H9 (cell line): ENCODE measurements around the gene MACROD1. TPM values are rescaled to one million over a fixed set of nuclear protein-coding genes. Genes with fewer than 3 reads are reported as not detected.
"Not testable (repeated sequence)": the region's sequence is repeated elsewhere in the genome, so short reads cannot be mapped to it uniquely, and the experiment has no call there.

Experiments used
- DNase-seq: peaks from one replicate; pipeline ENCODE4 v3.0.0-alpha.2; 2017
- H2AFZ ChIP-seq: one replicate; pipeline ENCODE4 v1.6.1; 2013; ENCODE audit warnings: mild to moderate bottlenecking, low read length, control low read depth, moderate library complexity
- H2AK5ac ChIP-seq: 2 replicates; pipeline ENCODE4 v1.6.1; 2013; ENCODE audit warnings: low read length, control low read depth, mixed read lengths; ENCODE audit not compliant: insufficient read length
- H2BK120ac ChIP-seq: one replicate; pipeline ENCODE4 v1.6.1; 2013; ENCODE audit warnings: low read depth, mild to moderate bottlenecking, low read length, control low read depth, inconsistent platforms; ENCODE audit not compliant: poor library complexity, severe bottlenecking
- H2BK12ac ChIP-seq: 2 replicates; pipeline ENCODE4 v1.6.1; 2013; ENCODE audit warnings: low read length, control low read depth, mixed read lengths, low read depth; ENCODE audit not compliant: insufficient read length
- H2BK15ac ChIP-seq: 2 replicates; pipeline ENCODE4 v1.6.1; 2013; ENCODE audit warnings: low read depth, low read length, control low read depth
- H2BK20ac ChIP-seq: one replicate; pipeline ENCODE4 v1.6.1; 2013; ENCODE audit warnings: low read depth, mild to moderate bottlenecking, low read length, control low read depth, inconsistent platforms; ENCODE audit not compliant: poor library complexity, severe bottlenecking
- H2BK5ac ChIP-seq: 2 replicates; pipeline ENCODE4 v1.6.1; 2013; ENCODE audit warnings: low read length, control low read depth, mixed read lengths; ENCODE audit not compliant: insufficient read length
- H3K14ac ChIP-seq: 2 replicates; pipeline ENCODE4 v1.6.1; 2013; ENCODE audit warnings: low read length, control low read depth; ENCODE audit not compliant: insufficient read depth
- H3K18ac ChIP-seq: 2 replicates; pipeline ENCODE4 v1.6.1; 2013; ENCODE audit warnings: low read depth, mild to moderate bottlenecking, mixed read lengths, low read length, control low read depth; ENCODE audit not compliant: insufficient read length
- H3K23ac ChIP-seq: 2 replicates; pipeline ENCODE4 v1.6.1; 2013; ENCODE audit warnings: low read length, control low read depth, mixed read lengths, low read depth; ENCODE audit not compliant: insufficient read length
- H3K23me2 ChIP-seq: 2 replicates; pipeline ENCODE4 v1.6.1; 2013; ENCODE audit warnings: low read depth, mild to moderate bottlenecking, mixed read lengths, low read length, control low read depth; ENCODE audit not compliant: insufficient read length, poor library complexity, severe bottlenecking
- H3K27ac ChIP-seq: 2 replicates; pipeline ENCODE4 v1.5.1; 2013; ENCODE audit warnings: low read length, control low read depth, mixed read lengths, low read depth; ENCODE audit not compliant: insufficient read length
- H3K27me3 ChIP-seq: 2 replicates; pipeline ENCODE4 v1.6.1; 2013; ENCODE audit warnings: low read length, control low read depth, inconsistent platforms; ENCODE audit not compliant: insufficient read depth
- H3K4ac ChIP-seq: 2 replicates; pipeline ENCODE4 v1.6.1; 2013; ENCODE audit warnings: low read depth, mild to moderate bottlenecking, control low read depth, inconsistent platforms, low read length, moderate library complexity
- H3K4me1 ChIP-seq: 2 replicates; pipeline ENCODE4 v1.6.1; 2013; ENCODE audit warnings: low read length, control low read depth, inconsistent platforms; ENCODE audit not compliant: insufficient read depth
- H3K4me2 ChIP-seq: 2 replicates; pipeline ENCODE4 v1.6.1; 2013; ENCODE audit warnings: low read length, control low read depth, mixed read lengths; ENCODE audit not compliant: insufficient read length, insufficient read depth
- H3K56ac ChIP-seq: 2 replicates; pipeline ENCODE4 v1.6.1; 2013; ENCODE audit warnings: low read depth, mild to moderate bottlenecking, mixed read lengths, low read length, control low read depth; ENCODE audit not compliant: insufficient read length
- H3K79me1 ChIP-seq: 2 replicates; pipeline ENCODE4 v1.6.1; 2013; ENCODE audit warnings: low read depth, mild to moderate bottlenecking, moderate library complexity, low read length, control low read depth, inconsistent platforms; ENCODE audit not compliant: insufficient read depth, poor library complexity, severe bottlenecking
- H3K79me2 ChIP-seq: 2 replicates; pipeline ENCODE4 v1.6.1; 2013; ENCODE audit warnings: low read length, control low read depth, inconsistent platforms; ENCODE audit not compliant: insufficient read depth
- H3K9ac ChIP-seq: 2 replicates; pipeline ENCODE4 v1.6.1; 2013; ENCODE audit warnings: low read length, control low read depth, mixed read lengths; ENCODE audit not compliant: insufficient read length; ENCODE audit errors: extremely low read depth
- H3K9me3 ChIP-seq: one replicate; pipeline ENCODE4 v1.6.1; 2013; ENCODE audit warnings: low read depth, low read length, inconsistent platforms; ENCODE audit not compliant: control insufficient read depth
- H3T11ph ChIP-seq: one replicate; pipeline ENCODE4 v1.6.1; 2013; ENCODE audit warnings: mild to moderate bottlenecking, low read length, control low read depth, inconsistent platforms
- H4K20me1 ChIP-seq: one replicate; pipeline ENCODE4 v1.6.1; 2013; ENCODE audit not compliant: control insufficient read depth, insufficient read length, insufficient read depth
- H4K5ac ChIP-seq: 2 replicates; pipeline ENCODE4 v1.6.1; 2013; ENCODE audit warnings: low read depth, mild to moderate bottlenecking, mixed read lengths, low read length, control low read depth; ENCODE audit not compliant: insufficient read length
- H4K8ac ChIP-seq: replicated peaks from 2 replicates; pipeline ENCODE4 v1.6.1; 2013; ENCODE audit warnings: low read length, control low read depth, mixed read lengths, low read depth; ENCODE audit not compliant: insufficient read length
- H4K91ac ChIP-seq: 2 replicates; pipeline ENCODE4 v1.6.1; 2013; ENCODE audit warnings: low read depth, mild to moderate bottlenecking, moderate library complexity, mixed read lengths, low read length, control low read depth; ENCODE audit not compliant: insufficient read length
- H3K27ac Mint-ChIP-seq, 3 experiments: 2 replicates in 2 of 3; 3 replicates in 1 of 3; pipeline ENCODE4 v1.8.0; 2020 to 2021; ENCODE audit warnings: mixed read lengths in 3 of 3, mild to moderate bottlenecking in 1 of 3, moderate library complexity in 1 of 3
- H3K27me3 Mint-ChIP-seq: 2 replicates; pipeline ENCODE4 v1.8.0; 2021; ENCODE audit warnings: low read depth, mild to moderate bottlenecking, moderate library complexity, mixed read lengths
- H3K36me3 Mint-ChIP-seq, 3 experiments: 2 replicates in 2 of 3; 3 replicates in 1 of 3; pipeline ENCODE4 v1.8.0; 2020 to 2021; ENCODE audit warnings: low read depth in 3 of 3, mixed read lengths in 3 of 3; ENCODE audit not compliant: insufficient read depth in 1 of 3
- H3K4me1 Mint-ChIP-seq, 2 experiments: 2 replicates each; pipeline ENCODE4 v1.8.0; 2020; ENCODE audit warnings: mixed read lengths in 2 of 2
- H3K4me3 Mint-ChIP-seq, 2 experiments: 2 replicates in 1 of 2; 3 replicates in 1 of 2; pipeline ENCODE4 v1.8.0; 2020 to 2021; ENCODE audit warnings: mild to moderate bottlenecking in 2 of 2, mixed read lengths in 2 of 2, moderate library complexity in 1 of 2
- H3K9me3 Mint-ChIP-seq, 2 experiments: 2 replicates in 1 of 2; 3 replicates in 1 of 2; pipeline ENCODE4 v1.8.0; 2020; ENCODE audit warnings: mild to moderate bottlenecking in 2 of 2, mixed read lengths in 2 of 2, moderate library complexity in 1 of 2
- WGBS: extraction: QIAGEN DNeasy Blood & Tissue Kit; methylation state at CpG from one replicate; pipeline ENCODE4 v1.1.7; 2013; ENCODE audit warnings: missing lambda C conversion rate, low lambda C conversion rate, mixed read lengths; ENCODE audit not compliant: insufficient read length; ENCODE audit errors: extremely low coverage; 5-methylcytosine and 5-hydroxymethylcytosine counted together
- total RNA-seq: library from RNA; stranded (reverse); gene quantifications from 2 replicates; pipeline ENCODE4 v1.2.1, GENCODE V29; 2021
- TF ChIP-seq, protein P1 (sequence below): fragments of 200-600 bp; sonication (generic); conservative IDR thresholded peaks from 3 replicates; pipeline ENCODE4 v1.8.0; 2021; ENCODE audit warnings: antibody characterized with exemption, mild to moderate bottlenecking

MACROD1 gene
- total RNA-seq, 1 experiment from 2014 or later: 21.2 TPM

DNA sequence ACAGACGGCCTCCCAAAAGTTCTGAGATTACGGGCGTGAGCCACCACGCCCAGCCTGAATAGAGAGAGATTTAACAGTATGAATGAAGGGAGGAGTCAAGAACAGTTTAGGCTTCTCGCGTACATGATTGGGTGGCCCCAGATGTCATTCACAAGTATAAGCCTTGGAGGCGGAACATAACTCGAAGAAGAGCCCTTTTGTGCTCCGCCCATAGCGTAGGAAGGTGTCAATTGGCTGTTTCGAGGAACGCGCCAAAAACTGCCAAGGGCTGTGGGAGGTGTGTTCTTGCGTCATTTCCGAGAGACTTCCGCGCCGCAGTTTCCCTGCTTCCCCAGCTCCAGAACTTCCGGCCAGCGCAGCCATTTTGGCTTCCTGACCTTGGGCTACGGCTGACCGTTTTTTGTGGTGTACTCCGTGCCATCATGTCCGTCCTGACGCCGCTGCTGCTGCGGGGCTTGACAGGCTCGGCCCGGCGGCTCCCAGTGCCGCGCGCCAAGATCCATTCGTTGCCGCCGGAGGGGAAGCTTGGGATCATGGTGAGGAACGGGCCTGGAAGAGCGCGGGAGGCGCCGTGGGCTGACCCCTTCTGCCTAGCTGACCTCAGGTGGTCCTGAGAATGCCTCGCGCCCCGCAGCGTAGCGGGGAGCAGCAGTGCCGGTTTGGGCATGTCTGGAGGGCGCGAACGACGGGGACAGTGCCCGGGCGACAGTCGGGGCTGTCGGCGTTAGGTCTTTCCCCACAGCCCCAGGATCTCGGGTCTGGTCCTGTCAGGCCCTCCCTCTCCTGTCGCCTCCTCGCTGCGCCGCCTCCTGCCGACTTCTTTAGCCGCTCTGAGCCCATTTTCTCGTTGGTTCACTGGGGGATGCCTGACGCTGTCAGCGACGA, 191.4 kb downstream of the MACROD1 start, which contains the start of gene COX8A:
TSS of gene COX8A (plus strand) at position 362 of the 885 bp plus-strand sequence. CDS start at position 423, 61 bp downstream.
- Histone ChIP-seq H3K4me1 (peaks cover 11% of the 10 kb centered on the region; the same call in 1 of the 2 replicates), H2AK5ac (no peak within 1 kb of the TSS), H2BK120ac (no peak within 1 kb of the TSS), H3T11ph (no peak within 1 kb of the TSS), H4K20me1 (no peaks in the 10 kb centered on the region), H3K23ac (no peak within 1 kb of the TSS), H4K8ac (no peak within 1 kb of the TSS), H2BK15ac (no peak within 1 kb of the TSS), H4K5ac (no peak within 1 kb of the TSS), H3K9me3 (no peaks in the 10 kb centered on the region), H2BK20ac (no peak within 1 kb of the TSS), H2AFZ (no peak within 1 kb of the TSS), H3K4ac (no peak within 1 kb of the TSS), H3K79me2 (peaks cover 6% of the 10 kb centered on the region; the same call in 1 of the 2 replicates), H3K18ac (peak within 1 kb of the TSS; percentile 90), H3K79me1 (no peaks in the 10 kb centered on the region), H3K9ac (peak within 1 kb of the TSS; percentile 88), H2BK5ac (no peak within 1 kb of the TSS), H4K91ac (no peak within 1 kb of the TSS), H3K14ac (peak within 1 kb of the TSS; percentile 96), H3K27me3 (no peaks in the 10 kb centered on the region), H2BK12ac (no peak within 1 kb of the TSS), H3K23me2 (no peaks in the 10 kb centered on the region), H3K56ac (no peak within 1 kb of the TSS), H3K4me2 (peak within 1 kb of the TSS; percentile 56), H3K27ac (no peak within 1 kb of the TSS)
- no CpG with 5 or more reads among the region's 67 CpGs for WGBS
- DNase-seq: peak; percentile 99
- TF ChIP-seq, protein P1, sequence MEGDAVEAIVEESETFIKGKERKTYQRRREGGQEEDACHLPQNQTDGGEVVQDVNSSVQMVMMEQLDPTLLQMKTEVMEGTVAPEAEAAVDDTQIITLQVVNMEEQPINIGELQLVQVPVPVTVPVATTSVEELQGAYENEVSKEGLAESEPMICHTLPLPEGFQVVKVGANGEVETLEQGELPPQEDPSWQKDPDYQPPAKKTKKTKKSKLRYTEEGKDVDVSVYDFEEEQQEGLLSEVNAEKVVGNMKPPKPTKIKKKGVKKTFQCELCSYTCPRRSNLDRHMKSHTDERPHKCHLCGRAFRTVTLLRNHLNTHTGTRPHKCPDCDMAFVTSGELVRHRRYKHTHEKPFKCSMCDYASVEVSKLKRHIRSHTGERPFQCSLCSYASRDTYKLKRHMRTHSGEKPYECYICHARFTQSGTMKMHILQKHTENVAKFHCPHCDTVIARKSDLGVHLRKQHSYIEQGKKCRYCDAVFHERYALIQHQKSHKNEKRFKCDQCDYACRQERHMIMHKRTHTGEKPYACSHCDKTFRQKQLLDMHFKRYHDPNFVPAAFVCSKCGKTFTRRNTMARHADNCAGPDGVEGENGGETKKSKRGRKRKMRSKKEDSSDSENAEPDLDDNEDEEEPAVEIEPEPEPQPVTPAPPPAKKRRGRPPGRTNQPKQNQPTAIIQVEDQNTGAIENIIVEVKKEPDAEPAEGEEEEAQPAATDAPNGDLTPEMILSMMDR: no peak; the same call in 2 of the 3 replicates
- H3K27me3 Mint-ChIP-seq: peaks cover 36% of the 10 kb centered on the region
- H3K4me3 Mint-ChIP-seq: peak within 1 kb of the TSS; percentile 100
- H3K9me3 Mint-ChIP-seq: peaks cover 8 to 9% of the 10 kb centered on the region in 2 experiments
- H3K4me1 Mint-ChIP-seq: peaks cover 22 to 27% of the 10 kb centered on the region in 2 experiments
- peak within 1 kb of the TSS; percentile 99 to 100 (median 100) for H3K27ac Mint-ChIP-seq
- H3K36me3 Mint-ChIP-seq: peaks cover 14 to 16% (median 15%) of the 10 kb centered on the region in 3 experiments

DNA sequence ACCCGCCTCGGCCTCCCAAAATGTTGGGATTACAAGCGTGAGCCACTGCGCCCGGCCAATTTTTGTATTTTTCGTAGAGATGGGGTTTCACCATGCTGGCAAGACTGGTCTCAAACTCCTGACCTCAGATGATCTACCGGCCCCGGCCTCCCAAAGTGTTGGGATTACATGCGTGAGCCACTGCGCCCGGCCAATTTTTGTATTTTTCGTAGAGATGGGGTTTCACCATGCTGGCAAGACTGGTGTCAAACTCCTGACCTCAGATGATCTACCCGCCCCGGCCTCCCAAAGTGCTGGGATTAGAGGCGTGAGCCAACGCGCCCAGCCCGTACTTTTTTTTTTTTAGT, 192.0 kb downstream of the MACROD1 start:
- H2BK5ac ChIP-seq, H3K14ac ChIP-seq, H3K23ac ChIP-seq, H3T11ph ChIP-seq, H3K4me2 ChIP-seq, H3K56ac ChIP-seq, H2AK5ac ChIP-seq, H3K27me3 ChIP-seq, H4K20me1 ChIP-seq, H2BK12ac ChIP-seq, H4K5ac ChIP-seq, H3K23me2 ChIP-seq, H2BK20ac ChIP-seq, H3K4ac ChIP-seq, H3K9me3 ChIP-seq, H2BK15ac ChIP-seq, H3K79me1 ChIP-seq, H3K4me1 ChIP-seq, DNase-seq, H4K91ac ChIP-seq, H4K8ac ChIP-seq, H2AFZ ChIP-seq, H3K79me2 ChIP-seq, H3K9ac ChIP-seq, H3K27ac ChIP-seq, H3K18ac ChIP-seq, H2BK120ac ChIP-seq, H3K9me3 Mint-ChIP-seq: not testable (repeated sequence)
- Mint-ChIP-seq H3K36me3 (peaks cover 14 to 16% (median 15%) of the 10 kb centered on the region in 3 experiments), H3K27me3 (peaks cover 43% of the 10 kb centered on the region), H3K4me1 (peaks cover 18 to 24% of the 10 kb centered on the region in 2 experiments), H3K27ac (peak overlapping the region; percentile 87 to 99 (median 91); a peak in 4 of 7 replicates), H3K4me3 (peak overlapping the region; percentile 100)
- WGBS: no CpG with 5 or more reads among the region's 18 CpGs
